GM21576 (cell line): Measurements from ENCODE around the gene ERAL1.
A peak's percentile ranks its signal among the peaks of the same experiment; 100 is the strongest.
"Not testable (repeated sequence)": the region's sequence is repeated elsewhere in the genome, so short reads cannot be mapped to it uniquely, and the experiment has no call there.

ENCODE experiments used
- ATAC-seq: cut with Tn5 transposase; IDR thresholded peaks from one replicate; pipeline ENCODE4 v1.9.1; 2021; ENCODE audit warnings: mild to moderate bottlenecking, moderate library complexity; ENCODE audit not compliant: unreplicated experiment

ERAL1 gene

DNA sequence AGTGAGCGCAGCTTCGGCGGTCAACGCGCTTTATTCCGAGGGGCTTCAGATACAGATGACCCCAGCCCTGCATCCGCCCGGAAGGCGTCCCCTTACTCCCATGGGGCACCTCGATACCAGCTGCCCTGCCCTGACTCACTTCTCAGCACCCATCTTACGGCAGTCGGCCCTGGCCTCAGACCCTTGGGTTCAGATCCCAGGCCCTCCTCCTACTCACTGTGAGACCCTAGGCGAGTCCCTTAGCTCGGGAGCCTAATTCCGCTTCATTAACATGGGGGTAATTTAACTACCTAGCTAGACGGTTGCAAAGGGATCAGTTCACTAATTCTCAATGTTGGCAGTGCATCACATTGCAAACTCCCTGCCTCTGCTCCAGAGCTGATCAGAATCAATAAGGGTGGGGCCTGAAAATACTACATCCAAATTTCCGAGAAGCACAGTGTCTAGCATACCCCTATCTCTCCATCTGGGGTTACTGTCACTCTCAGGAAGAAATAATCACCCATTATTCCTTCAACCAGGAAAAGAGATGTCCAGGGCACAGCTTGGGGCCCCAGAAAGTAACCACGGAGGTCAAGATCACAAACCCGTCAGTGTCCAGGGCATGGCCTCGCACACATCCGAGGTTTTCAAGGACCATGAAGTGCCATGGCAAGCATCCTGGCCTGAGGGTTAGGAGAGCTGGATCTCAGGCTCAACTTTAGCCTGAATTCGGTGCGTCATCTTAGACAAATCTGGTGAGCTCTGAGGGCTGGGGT, 43.1 kb downstream of the ERAL1 start:
- ATAC-seq = no peak

DNA sequence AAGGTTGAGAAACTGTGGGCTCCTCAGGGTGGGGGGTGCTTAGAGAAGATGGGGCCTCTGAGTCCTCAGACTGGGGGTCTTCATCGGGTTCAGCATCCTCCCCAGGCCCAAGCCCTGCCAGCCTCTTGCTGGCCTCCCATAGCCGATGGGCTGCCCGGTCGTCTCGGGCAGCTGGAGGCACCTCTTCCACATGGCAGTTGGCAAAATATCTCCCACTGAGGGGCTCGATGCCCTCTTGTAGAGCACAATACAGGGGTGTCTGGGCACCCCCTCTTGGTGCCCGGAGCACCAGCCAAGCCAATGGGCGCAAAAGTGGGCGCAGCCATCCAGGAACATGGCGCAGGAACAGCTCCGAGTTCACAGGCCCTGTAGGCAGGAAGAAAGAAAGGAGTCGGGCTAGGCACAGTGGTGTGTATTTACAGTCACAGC, 43.7 kb downstream of the ERAL1 start:
- ATAC-seq = no peak

DNA sequence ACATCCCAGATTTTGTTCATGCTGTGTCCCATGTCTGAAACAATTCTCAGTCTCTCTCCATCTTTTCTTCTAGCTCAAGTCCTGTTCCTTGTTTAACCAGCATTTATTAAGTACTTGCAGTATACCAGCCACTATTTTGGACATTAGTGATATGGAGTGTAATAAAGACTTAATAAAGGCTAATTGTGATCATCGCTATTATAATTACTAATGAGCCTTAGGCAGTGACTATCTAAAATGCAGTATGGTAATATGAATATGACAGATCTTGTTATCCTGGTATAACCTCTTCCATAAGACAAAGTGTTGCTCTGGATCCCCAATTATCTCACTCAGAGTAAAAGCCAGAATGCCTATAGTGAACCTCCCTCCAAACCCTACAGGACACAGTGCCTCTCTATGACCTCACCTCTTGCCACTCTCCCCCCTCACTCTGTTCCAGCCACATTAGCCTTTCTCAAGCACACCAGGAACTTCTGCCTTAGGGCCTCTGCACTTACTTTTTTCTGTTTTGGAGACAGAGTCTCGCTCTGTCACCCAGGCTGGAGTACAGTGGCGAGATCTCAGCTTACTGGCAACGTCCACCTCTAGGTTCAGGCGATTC, 44.5 kb downstream of the ERAL1 start:
- ATAC-seq = no peak

DNA sequence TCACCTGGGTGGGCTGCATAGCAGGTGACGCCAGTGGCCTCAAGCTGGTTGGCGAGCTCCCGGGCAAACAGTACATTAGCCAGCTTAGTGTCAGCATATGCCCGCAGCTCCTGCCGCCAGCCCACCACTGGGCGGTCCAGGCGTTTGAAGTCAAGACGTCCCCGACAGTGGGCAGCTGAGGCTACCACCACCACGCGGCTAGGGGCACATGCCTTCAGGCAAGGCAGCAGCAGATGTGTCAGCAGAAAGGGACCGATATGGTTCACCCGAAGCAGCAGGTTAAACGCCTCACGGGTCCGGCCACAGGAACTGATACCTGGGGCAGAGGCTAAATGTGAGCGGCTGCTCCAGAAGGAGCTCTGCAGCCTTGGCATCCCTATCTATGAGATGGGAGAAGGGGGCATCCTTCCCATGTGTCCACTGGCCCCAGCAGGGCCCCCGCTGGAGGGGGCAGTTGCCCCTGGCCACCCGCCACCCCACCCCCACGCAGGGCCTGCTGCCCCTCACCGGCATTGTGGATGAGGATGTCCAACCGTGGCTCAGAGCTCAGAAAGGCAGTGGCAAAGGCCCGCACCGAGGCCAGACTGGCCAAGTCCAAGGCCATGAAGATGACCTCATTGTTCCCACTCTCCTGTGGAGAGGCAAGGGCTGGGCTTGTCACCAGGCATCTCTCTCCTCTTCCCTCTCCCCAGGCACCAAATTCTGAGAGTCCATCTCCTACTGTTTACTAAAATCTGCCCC, 46.3 kb downstream of the ERAL1 start:
- ATAC-seq = no peak

DNA sequence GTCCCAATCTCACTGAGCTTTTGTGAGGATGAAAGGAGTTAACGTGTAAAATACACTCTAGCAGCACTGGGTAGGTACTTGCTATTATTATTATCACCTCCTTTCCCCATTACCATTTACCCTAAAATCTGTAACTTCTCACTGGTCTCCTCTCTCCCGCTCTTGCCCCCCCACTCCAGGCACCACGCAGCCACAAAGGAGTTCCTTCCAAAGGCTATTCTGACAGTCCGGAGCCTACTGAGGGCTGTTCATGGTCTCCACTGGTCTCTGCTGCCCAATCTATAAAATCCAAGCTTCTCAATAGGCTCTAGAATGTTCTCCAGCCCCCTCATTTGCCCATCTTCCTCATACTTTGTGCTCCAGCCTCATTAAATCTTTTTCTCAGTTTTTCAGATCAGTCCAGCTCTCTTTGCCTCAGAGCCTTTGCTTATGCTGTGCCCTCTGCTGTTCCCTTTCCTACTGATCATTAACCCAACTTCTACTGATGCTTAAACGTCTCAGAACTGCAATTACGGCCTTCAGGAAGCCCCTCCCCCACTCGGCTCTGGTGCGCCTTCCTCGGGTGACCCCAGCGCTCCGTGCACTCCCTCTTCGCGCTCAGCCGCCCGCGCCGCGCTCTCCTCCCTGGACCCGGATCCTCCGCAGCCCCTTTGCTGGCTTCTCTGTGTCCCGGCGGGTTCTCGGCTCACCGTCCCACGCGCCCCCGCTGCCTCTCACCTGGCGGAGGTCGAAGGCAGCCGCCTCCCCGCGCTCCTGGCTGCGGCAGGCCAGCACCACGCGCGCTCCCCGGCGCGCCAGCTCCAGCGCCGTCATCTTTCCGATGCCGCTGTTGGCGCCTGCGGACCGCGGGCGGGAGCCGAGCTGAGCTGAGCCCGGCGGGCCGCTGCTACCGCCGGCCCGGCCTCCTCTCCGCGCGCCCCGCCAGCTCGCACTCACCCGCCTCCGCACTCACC, 47.3 kb downstream of the ERAL1 start:
- ATAC-seq = peak; percentile 7

DNA sequence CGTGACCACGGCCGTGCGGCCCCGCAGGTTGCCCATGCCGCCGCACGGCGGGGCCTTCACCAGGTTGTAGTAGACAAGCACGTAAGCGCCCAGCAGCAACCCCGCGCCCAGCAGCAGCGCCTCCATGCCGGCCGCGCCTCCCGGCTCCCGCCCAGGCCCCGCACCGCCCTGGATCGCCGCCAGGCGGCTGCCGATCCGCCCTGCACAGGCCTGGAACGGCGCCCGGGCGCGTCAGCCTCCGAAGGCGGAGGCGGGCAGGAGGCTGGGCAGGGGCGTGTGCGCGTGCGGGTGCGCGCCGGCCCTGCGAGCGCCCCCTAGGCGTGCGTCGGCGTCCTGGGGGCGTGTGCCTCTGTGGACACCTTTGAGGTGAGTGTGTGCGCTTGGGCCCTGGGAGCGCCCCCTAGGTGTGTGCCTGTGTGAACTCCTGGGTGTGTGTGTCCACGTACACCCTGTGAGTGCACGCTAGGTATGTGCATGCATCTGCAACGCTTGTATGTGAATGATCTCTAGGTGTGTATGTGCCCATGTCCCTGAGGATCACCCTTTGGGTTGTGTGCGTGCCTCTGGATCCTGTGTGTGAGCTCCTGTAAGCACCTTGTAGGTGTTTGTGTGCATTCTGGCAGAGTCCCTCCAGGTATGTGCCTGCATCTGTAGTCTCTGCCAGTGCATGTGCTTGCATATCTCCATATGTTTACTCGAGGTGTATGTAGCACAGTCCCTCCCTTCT, 48.2 kb downstream of the ERAL1 start, which contains the start of gene DHRS13:
TSS of gene DHRS13 (minus strand) at position 261 of the 727 bp plus-strand sequence. CDS start at position 126, 135 bp downstream.
- peak; percentile 69 for ATAC-seq

DNA sequence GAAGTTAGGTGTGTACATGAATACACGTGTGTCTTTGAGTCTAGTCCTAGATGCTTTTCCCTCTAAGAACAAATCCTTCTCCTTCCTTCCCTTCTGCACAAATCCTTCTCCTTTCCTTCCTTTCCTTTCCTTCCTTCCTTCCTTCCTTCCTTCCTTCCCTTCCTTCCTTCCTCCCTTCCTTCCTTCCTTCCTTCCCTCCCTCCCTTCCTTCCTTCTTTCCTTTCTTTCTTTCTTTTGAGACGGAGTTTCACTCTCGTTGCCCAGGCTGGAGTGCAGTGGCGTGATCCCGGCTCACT, 48.7 kb downstream of the ERAL1 start:
- ATAC-seq = not testable (repeated sequence)

DNA sequence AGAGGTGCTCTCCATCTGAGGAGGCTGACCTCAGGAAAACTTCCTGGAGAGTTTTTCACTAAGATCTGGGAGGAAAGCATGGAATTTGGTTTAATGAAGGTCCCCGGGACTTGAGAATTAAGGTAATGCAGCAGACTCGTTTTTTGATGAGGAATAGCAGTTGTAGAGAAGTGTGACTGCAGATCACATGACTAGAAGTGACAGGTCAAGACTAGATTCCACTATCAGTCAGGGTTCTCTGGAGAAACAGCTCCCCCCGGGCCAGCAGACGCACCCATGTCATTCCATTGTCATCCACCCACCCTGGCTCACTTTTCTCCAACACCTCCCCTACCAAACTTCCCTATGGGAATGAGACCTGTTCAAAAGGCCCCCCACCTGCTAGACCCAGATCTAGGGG, 50.0 kb downstream of the ERAL1 start:
- ATAC-seq = no peak

DNA sequence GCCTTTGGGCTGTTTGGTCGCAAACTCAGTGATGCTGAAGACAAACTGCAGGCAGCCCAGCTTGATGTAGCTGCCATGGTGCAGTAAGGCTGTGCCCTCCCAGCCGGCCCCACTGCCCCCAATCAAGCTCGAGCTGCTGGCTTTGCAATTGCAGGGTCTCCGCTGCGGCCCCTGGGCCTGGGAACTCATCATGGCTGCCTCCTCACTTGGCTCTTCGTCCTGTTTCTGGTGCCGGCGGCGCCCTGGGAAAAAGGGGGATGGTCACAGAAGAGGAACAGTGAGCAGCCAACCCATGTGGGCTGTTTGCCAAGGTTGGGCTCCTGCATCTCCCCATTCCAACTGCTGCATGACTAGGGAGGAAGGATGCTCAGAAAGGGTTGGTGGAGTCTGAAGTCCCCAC, 51.5 kb downstream of the ERAL1 start:
- ATAC-seq = no peak

DNA sequence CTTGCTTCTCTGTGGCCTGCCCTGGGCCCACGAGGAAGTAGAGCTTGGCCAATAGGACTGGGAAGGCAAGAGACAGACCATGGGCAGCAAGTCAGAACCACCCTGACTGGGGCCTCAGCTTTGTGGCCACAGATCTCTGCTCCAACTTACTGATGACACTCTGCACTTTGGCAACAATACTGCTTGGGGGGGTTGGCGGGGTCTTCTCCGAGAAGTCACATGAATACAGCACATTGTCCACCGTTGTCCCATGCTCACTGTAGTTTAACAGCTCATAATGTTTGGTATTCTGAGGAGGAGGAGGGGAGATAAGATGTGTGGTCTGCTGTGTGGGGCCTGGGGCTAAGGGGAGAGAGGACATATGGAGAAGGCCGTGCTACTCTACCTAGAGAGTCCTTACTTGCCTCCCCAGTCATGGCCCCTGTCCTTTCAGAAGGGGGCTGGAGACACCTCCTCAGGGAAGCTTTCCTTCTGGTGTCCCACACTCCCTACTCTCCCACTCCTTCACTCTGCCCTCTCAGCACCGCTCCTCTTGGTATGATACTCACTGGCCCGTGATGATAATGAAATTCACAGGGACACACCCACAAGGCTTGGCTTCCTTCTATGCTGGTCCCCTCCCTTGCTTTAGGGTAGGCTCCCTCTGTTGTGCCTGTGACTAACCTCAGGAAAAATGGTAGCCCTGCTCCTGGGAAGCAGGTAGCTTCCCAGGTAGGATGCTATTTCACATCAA, 52.1 kb downstream of the ERAL1 start:
- no peak for ATAC-seq

DNA sequence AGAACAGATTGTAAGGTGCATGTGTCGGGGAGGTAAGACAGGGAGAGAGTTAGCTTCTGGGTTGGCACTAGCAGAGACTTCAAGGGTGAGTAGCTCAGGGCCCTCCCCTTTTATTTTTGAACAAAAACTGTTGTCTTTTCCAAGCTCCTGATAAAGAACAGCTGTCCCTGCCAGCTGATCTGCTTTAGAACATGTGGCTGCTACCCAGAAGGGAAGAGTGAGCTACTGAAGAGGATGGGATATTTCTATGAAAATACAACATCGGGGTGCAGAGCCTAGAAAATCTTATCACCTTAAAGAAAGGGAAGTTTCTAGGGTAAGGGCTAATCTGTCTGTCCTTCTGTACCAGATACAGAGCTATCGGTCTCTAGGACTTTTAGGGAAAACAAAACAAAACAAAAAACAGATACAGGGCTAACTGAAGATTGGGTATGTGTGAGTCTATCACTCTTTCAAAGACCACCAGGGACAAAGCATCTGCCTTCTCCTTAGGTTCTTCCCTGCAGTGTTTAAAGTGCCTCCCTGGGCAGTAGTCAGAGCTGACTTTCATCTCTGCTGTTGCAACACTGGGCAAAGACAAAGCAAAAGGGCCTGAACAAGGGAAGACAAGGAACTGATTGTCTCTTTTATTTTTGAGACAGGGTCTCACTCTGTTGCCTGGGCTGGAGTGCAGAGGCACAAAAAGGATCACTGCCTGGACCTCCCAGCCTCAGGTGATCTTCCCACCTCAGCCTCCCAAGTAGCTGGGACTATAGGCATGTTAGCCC, 53.1 kb downstream of the ERAL1 start:
- ATAC-seq = no peak

DNA sequence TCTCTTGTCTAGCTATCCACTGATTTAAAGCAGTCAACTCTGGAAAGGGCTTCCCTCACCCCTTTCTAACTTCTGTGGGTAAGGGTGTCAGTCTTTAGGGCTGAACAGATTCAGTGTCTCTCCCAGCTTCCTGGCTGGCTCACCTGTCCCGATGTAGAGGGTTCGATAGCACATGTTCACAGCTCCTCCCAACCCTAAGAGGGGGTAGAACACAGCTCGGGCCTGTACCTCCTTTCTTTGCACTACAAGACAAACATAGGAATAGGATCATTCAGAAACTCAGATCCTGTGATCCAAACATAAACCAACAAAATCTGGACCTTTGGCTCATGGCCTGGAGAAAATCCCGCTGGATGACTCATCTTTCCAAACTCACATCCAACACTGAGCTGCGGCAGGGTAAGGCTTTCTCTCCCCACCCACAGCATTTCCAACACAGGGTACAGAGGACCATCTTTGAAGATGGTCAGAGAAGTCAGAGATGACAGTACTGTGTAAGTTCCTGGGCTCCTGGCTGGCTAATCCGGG, 53.9 kb downstream of the ERAL1 start:
- ATAC-seq = no peak

DNA sequence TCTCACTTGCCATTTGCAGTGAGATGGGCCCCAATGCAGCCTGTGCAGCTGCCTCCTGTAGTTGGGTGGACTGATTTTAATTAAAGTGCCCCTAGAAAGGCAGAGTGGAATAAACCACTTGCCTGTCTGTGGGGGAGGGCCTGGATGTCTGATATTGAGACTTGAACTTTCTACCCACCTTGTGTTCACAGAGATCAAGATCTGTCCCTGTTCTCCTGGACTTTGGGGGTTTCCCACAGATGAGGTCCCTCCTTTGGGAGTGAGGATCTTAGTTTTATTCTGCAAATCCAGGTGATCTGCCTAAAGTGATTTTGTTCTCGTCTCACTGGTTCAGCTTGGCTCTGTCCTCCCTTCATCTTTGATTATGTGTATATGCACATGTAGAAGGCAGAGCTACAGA, 55.7 kb downstream of the ERAL1 start:
- ATAC-seq = no peak
